Measurements from ENCODE around the gene SHB.

Gene SHB

DNA sequence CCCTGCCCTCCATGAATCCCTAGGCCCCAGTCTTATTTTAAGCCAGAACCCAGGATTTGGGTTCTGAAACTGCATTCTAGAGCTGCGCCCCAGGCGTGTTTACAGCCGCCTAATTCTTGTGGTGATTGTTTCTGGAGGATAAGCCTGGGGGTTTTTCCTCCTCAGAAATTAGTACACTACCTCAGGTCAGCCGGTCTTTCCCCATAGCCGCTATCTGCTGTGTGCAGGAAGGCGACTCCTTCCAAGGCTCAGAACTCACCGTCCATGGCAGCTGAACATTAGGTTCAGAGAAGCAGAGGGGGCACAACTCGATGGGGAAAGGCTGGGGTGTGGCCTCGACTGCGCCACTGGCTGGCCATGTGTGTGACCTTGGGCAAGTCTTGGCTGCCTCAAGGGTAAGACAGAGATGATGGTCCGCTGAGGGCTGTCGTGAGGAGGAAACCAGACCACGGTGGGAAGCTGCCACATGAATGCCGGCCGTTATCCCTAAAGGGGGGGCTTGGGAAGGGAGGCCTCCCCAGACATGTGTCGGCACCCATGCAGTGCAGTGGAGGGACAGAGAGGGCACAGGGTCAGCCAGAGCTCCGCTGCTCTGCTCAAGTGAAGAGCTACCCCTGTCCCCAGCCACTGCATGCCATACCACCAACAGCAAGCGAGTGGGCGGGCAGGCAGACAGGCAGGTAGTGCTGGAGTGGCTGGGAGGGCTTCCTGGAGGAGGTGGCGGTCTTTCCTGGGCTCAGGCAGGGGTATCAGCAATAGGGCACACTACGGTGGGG is 28.9 kb downstream of the SHB start:
- no peak for DNase-seq

DNA sequence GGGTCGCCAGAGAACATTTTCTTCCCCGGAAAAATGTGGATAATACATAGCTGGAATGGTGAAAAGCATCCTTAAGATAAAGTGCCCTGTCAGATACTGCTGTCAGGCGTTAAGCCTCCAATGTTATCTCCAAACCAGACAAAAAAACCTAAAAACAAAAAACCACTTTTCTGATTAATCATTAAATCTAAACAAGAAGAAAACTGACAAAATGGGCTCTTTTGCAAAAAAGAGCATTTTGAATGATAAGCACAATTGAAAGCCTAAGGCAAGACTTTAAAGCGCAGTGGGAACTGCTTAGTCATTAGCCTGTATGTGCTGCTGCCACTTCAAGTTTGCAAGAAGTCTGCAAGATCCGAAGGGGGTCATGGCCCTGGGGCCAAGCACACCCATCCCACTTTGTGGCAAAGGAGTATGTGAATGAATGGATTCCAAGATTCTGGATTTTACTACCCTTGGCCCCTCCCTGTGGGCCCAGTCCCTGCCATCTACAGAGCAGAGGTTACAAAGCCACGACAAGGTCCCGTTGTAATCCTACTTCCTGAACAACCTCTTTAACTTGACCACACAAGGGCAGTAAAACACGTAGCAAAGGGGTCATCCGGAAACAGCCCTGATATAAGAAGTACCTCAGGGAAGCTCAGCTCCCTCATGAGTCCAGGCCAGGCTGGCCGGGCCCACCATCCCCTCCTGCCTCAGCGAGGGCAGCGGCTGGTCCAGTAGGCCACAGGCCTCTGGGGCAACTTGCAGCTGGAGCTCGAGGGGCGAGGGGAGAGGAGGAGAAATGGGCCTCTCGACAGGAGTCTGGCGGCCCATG is 29.7 kb downstream of the SHB start:
- DNase-seq, result no peak

DNA sequence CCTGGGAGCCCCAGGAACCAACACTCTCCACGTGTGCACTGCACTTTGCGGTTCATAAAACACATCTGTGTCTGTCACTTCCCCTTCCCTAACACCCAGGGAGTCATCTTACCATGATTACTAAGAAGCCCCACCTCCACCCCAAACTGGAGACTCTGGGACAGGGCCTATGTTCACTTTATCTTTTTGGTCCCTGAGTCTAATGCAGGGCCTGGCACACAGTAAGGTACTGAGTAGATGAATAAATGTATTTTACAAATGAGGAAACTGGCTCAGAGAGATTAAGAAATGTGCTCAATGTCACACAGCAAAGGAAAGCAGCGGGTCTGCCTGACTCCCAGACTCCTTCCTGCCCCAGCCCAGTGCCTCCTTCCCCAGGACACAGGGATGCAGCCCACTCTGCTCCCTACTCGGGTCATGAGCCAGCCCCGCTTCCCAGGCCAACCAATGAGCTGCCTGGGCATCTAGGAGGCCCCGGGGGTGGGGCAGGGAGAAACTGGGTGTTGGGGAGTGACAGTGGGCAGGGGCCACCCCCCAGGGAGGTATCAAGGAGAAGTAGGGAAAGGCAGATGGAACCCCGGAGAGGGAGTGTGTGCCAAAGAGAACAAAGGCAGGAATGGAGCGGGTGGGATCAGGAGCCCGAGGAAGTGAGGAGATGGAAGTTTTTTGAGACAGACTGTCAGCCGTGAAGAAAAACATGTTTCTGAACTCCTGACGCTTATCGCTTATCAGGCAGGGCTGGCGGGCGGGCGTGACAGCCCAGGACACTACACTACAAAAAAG is 30.5 kb downstream of the SHB start:
- DNase-seq, result no peak

DNA sequence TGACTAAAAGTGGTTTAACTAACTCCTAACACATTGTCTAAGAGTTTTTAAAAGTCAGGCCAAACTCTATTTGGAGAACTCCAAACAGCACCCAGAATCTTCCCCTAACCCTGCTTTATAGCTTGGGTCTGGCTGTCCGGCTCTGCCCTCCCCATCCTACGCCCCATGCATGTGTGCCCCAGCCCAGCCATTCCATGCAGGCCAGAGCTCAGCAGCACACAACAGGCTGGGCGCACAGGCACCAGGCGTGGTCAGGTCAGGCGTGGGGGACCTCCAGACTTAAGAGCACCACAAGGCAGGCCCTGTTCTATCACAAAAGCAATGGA is 31.1 kb downstream of the SHB start:
- DNase-seq, result no peak

DNA sequence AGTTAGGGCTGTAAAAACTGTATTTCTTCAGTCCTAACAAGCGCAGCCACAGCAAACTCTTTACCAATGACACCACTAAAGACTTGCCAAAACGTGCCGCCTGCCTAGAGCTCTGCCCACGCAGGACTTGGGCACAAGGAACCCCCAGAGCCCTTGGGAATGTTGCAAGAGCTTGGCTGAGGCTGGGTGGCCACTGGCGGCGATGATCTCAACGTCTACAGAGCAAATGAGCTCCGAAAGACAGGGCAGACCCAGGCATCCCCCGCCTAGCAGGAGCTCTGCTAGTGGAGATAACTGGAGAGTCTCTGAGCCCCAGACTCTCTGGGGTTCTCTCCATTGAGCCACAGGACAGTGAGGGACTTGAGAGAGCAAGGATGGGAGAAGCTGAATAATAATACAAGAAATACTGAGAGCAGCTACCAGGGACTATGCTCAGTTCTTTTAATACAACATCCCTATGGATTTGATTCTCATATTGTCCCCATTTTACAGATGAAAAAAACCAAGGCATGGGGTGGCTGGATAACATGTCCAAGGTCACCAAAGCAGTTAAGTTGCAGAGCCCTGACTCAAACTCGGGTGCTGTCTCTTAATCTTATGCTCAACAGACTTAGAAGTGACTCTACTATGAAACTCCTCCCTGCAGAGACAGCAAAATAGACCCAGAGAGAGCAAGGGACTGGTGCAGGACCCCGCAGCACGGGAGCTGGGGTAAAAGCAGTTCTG is 32.5 kb downstream of the SHB start:
- no peak for DNase-seq

DNA sequence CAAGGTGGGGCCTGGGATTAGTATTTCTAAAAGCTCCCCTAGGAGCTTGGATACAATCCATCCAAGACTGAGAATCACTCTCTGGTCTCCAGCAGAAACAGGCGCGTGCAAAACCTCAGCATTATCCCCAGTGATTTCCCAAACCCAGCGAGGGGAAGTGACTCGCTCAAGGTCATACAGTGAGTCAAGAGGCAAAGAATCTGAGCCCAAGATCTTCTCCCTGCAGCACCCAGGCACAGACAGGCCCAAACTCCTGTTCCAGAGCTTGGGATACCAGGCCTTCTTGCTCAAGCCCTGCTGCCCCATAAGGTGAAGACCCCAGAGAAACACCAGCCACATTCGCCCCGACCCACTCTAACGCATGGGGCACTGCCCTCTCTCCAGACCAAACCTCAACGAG is 33.2 kb downstream of the SHB start:
- DNase-seq, result no peak

DNA sequence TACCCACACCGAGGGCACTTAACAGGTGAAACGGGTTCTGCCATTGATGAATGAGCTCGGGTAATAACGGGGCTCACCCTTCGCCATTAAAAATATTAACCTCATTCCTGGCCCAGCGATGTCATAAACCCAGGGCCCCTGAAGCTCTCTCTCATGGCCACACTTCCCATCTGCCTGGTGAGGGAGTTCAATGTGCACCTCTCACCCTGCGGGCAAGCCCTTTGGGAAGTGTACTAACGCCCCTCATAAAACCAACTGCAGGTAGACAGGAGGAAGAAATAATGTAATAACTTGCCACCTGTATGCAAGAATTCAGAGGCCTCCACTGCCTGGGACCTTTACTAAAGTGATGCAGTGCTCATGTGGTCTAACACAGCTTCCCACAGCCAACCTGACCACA is 35.1 kb downstream of the SHB start:
- DNase-seq, result no peak

DNA sequence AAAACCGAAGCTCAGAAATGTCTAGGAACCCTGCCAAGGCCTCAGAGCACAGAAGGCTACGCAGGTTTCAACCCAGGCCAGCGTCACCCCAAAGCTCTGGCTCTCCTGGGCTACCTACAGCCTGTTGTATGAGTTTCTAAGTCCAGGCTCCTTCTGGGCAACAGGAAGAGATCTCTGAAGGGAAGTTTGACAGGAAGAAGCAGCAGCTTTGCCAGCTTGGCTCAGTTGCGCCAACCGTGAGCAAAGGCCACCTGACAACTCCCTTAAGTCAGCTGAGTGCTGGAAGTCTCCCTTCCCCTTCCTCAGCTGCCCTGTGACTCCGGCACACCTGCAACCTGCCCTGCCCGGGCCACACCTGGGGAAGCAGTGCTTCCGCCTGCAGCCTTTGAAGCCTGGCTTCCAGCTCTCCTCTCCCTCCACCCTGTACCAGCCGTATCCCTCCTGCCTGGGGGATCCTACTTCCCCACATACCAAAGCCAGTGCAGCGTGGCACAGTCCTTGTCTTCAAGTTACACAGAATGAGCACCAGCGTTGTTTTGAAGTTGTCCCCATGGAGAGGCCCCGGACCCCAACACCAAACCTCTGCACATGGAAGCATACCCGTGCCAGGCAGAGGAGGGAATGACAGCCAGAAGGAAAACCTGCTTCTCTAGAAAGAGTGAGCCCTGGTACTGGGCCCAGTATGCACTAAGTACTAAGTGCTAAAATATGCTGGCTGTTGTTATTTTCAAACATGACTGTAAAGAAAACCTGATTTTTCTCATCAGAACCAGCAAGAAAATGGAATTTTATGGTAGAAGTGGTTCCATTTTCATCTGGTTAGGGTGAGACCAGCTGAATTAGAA is 36.5 kb downstream of the SHB start:
- DNase-seq, result no peak

DNA sequence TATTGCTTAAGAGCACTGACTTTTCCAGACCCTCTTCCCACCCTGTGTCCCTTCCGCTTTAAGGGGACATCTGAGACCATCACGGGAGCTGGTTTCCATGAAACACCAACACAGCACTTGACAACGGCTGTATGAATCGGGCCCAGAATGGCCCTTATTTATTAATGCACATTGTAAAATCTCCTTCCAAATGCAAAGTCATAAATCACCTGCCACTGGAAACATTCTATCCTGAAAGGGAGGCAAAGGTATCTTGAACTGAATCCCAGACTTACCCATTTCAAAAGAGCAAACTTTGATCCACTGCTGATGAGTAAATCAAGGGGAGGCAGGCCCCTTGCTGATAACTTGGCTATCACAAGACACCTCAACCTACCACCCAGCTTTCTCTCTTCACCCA is 37.4 kb downstream of the SHB start:
- no peak for DNase-seq

DNA sequence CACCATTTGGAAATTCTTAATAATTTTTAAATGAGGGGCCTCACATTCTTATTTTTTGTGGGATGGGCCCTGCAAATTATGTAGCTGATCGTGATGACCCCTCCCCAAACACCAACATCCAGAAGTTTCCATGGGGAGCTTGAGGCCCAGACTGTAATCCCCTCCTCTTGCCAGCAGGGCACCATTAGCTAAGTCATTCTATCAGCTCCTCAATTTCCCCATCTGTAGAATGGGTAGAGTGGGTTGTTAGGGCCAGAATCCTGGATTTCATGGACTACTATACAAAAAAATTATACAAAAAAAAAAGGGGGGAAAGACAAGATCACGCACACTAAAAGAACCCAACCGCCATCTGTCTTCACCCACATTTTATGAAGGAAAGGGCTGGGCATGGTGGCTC is 38.4 kb downstream of the SHB start:
- DNase-seq, result no peak

DNA sequence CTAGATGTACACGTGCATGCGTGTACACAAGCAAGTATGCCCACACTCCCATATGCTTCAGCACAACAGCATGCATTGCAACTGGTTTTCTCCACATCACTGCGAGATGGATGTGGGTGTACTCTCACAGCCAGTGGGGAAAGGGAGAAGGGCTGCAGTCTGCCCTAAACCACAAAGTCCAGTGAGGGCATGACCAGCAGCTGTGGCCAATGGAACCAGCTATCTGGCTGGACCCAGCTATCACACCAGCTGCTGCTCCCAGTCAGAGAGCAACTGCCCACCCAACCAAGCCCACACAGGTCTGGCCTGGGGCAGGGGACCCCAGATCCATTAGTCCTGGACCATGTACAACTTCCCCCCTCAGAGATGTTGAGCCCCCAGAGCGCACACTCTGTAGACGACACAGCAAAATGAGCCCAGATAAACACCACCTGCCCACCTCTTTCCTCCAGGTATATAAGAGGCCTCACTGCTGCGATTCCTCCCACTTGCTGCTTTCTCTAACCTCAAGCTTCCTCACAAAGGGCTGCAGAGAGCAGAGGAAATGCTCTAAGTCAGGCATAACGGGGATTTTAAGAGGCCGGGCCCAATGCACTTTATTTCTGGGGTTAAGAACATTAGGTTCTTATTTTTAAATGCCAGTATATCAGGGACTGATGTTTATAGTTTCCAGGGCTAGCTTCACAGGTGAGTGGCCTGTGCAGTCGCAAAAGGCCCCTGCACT is 39.0 kb downstream of the SHB start:
- DNase-seq, result no peak

DNA sequence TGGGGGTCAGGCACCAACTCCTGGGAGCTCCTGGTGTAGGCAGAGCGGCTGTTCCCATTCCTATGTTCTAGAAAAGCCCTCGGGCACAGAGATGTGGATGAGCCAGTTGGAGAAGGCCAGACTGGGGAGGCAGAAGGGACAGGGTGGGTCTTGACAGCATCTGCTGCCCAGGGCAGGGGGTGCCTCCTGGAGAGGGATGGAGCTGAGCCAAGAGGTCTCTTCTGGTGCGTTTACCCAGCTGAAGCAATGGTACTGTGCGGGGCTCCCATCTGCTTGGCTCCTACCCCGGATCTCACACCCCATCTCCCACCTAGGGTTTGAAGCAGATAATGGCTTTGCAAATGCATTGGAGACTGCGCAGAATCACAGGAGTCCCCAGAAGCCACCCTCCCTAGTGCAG is 41.3 kb downstream of the SHB start:
- DNase-seq, result no peak

DNA sequence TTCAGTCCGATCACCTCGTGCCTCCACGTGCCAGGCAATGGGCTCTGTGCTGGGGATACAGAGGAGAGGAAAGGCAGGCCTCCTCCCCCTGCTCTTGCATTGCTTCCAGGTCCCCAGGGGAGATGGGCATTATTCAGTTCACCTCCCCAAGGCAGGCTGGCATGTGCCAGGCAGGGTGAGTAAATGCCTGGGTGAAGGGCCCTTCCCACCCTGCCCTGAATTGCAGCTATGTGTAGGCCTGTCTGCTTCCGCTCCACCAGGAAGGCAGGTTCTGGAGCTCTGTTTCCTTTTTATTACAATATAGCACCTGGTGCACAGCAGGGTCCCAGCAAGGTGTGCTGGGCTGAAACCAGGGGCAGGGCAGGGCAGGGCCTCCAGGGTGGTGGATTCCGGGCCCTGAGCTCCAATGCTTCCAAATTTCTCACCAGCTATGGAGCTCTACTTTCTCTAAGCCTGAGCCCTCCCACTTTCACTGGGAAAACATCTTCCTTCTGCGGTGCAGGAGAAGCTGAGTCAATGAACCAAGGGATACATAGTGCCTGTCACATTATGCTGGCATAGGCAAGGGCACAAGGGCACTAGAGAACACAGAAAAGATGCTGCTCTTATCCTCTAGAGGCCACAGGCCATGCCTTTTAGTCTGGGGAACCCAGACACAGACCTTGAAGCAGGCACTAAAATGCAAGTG is 42.0 kb downstream of the SHB start:
- no peak for DNase-seq

DNA sequence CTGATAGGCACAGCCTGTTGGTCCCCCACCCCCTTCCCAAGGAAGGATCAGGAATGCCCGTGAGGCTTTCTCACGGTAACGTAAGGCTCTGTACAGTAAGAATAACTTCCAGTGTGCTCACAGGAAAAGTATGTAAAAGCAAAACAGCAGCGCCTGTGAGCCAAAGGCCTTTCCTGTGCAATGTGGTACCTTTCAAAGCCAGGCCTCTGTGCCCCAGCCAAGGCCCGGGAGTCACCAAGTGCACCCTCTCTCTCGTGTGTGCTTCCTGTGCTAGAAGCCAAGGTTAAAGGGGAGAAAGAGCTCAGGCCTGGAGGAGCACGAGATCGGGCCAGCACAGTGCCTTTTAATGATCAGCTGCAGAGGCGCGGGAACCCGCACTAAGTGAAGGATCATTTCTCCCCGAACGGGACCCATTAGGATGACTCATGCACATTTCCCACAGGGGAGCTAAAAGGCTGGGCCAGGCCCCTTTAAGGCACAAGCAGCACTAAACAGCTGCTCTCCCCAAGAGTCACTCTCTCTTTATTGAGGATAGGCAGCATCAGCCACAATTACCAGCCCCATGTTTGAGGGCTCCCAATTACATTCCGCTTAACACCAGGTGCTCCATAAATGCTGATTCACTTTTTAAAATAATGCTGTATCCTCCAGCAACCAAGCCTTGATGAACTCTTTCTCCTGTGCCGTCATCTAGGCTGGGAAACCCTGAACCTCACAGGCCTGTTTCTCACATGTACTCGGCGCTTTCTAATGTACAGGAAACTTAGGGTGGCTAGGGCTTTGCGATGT is 42.8 kb downstream of the SHB start:
- DNase-seq, result no peak

DNA sequence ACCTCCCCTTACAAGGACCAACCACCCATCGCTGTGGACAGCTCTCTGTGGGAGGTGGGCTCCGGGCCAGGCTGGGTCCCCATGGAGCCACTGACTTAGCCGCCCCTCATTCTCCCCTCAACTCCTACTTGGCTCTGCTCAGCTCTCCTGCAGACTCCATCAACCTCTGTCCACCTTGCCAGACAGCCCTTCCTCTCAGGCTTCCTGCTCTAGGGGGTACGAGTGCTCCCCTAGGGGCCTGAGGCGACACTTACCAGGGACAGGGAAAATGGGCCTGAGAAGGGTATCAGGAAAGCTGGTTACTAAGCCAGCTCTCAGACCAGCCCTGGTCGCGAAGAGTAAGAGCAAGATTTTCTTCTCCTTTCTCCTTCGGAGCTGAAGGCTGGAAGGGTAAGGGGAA is 43.9 kb downstream of the SHB start:
- no peak for DNase-seq

DNA sequence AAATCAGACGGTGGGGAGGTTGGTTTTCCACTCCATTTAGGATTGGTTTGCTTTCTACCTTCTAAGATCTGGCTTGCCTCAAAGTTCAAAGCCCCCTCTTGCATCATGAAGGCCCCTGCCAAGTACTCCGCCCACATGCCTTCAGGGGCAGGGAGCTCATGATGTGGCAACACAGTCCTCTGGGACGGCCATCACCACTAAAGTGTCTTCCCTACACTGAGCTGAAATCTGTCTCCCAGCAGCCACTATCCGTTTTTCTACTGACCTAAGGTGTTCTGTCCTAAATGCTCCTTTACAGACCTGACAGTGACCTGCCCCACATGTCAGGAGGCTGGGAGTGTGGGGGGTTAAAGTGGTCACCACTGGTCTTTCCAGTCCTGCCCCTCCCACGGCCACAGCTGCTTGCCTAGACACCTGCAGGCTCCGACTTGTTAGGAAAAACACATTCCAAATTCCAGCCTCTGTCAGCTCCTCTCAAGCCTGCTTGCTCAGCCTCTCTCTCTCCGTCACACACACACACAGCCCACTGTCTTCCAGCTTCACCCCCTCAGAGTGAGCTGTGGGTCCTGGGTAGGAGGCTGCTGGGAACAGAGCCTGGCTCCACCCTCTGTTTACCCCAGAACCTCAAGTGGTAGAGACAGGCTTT is 44.9 kb downstream of the SHB start:
- no peak for DNase-seq

DNA sequence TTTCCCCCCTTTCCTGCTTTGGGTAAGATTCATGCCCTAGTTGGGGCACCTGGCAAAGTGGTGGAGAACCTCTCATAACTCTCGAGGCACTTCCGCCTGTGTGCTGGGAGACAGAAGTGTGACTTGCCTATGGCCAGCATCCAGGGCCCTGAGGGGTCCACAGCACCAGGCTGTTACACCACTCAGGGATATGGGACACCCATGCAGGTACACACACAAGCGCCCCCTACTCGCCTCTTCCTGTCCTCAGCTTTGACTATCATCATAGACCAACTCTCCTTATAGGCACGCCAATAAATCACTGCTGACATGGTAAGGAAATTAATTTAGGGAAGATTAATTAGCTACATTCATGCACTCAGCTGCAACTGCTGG is 45.4 kb downstream of the SHB start:
- no peak for DNase-seq

DNA sequence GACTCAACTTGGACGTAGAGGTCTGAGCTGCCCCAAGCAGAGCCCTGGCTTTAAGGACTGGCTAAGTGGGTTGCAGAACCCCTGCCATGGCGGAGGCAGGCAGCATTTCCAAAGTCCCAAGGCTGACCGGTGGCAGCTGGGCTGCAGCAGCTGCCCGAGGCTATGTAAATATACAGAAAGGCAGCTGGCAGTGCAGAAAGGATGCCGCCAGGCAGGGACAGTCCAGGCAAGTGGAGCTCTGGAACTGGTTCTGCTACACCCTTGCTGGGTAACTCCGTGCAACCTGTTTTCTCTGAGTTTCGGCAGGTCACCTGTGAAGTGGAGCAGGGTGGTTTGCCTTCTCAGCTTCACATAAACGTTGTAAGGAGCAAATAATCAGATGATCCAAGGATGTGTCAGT is 46.0 kb downstream of the SHB start:
- no peak for DNase-seq

DNA sequence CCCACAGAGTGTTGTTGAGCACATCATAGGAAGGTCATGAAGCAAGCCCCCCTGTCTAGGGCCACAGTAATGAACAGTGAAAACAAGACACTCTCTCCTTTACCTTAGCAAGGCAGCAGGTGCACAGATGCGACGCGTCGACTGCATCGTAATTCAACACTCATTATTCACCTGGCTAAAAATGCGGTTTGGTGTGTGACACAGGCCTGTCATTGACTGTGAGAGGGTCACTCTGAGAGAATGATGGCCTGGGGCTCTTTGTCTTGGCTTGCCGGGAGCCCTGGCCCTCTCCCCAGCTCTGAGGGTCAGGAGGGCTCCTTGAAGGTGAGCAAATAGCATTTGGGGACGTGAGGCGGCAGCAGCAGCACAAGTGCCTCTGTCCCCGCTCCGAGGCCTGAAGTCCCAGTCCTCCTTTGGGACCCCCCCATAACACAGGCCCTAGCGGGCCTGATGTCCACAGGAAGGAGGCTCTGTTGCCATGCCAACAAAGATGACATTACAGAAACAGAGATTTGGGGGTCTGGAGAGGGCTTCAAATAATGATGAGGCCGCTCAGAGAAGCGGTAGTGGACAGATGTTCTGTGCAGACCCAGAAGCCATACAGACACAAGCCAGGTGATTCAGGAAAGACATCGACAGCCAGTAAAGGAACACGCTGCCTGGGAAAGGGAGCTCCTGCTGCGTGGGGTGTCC is 46.7 kb downstream of the SHB start:
- DNase-seq, result no peak

Measured in activated CD4-positive, alpha-beta T cell treated with anti-CD3 and anti-CD28 coated beads, Interleukin-2, Interleukin-6, amounts not matched to agents 100 ng/mL and 50 ng/mL, durations not matched to agents 16 hours and 8 hours (primary cell).